Measurements from ENCODE around the gene LPP.
A peak's percentile ranks its signal among the peaks of the same experiment; 100 is the strongest.

DNA sequence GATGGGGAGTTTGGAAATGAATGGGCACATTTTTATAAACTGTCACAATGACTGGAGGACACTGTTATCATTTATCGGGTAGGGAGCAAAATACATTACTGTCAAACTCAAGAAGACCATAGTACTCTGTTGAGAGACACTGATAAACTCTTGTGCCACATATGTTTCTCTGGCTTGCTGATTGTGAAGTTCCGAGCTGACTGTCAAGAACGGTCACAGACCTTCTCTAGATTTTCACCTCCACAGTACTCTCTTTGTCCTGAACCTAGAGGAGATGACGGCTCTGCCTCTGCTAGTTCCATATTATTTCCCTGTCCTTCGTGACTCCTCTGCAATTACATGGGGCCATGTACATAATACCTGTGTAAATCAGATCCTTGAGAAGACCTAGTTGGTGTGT lies 451.9 kb downstream of the LPP start:
- TF ChIP-seq CTCF (IDR thresholded peaks at IDR 0.05) = no peak
- no peak for TF ChIP-seq POLR2A (IDR thresholded peaks at IDR 0.05; ENCODE audit: low read depth)
- peak in 1 of 2 donors; percentile 30 for TF ChIP-seq POLR2AphosphoS5 (IDR thresholded peaks at IDR 0.05)
- no peak for TF ChIP-seq EP300 (IDR thresholded peaks at IDR 0.05)
